ENCODE measurements around the gene DSCAM. TPM values are rescaled to one million over a fixed set of nuclear protein-coding genes. Genes with fewer than 3 reads are reported as not detected.

Gene DSCAM
- total and polyA plus RNA-seq, 2 donors (not counting 1 experiment from before 2014, with no cell fraction given) = under 0.01 to 0.01 TPM

DNA sequence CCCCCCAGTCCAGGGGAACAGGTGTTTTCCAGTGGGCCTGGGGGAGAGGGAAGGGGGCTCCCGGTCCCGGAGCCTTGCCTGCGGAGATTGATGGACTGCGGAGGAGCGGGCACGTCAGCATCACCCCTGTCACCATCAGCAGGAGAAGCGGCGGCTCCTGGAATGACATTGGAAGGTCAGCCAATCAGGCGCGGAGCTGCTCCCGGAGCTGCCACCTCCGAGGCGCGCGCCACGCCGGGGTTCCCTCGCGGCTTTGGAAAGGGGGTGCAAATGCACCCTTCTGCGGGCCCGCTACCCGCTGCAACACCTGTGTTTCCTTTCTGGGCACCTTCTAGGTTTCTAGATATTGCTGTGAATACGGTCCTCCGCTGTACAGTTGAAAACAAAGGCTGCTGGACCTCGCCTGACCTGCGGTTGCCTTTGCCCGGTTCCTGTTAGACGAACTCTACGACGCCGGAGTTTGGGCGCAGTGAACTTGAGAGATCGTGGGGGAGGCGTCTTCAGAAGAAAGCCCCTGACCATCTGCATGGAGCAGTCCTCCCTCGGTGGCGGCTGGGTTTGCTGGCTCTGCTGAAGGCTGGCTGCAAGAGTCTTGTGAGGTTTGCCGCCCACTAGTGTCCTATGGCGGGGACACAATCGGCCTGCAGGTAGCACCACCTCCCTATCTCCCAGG is 5.3 kb downstream of the DSCAM start:
- Histone ChIP-seq H3K27ac (ENCODE audit: insufficient read depth, low read length) (no peak overlapping the region), H3K36me3 (ENCODE audit: control insufficient read depth, insufficient read depth, low read length) (no peaks in the 10 kb centered on the region), H4K20me1 (ENCODE audit: control insufficient read depth, extremely low read depth, insufficient read depth, low read length) (no peaks in the 10 kb centered on the region), H2AFZ (ENCODE audit: low read length) (no peak overlapping the region), H3K27me3 (ENCODE audit: control insufficient read depth, insufficient read depth, low read length) (no peaks in the 10 kb centered on the region), H3K9ac (ENCODE audit: insufficient read depth, low read length) (no peak overlapping the region), H3K9me3 (ENCODE audit: control insufficient read depth, insufficient read depth, low read depth, low read length) (no peaks in the 10 kb centered on the region), H3K4me2 (ENCODE audit: extremely low read depth, insufficient read depth, low read length) (no peak overlapping the region), H3K4me3 (replicated peaks in 1 of 4; ENCODE audit: control extremely low read depth in 1 of 4, insufficient read depth in 1 of 4, low read depth in 3 of 4, low read length in 4 of 4) (peak overlapping the region in 2 of 4 experiments; percentile 6 to 55), H3K4me1 (ENCODE audit: control insufficient read depth, extremely low read depth, insufficient read depth, low read length) (no peaks in the 10 kb centered on the region), H3K79me2 (ENCODE audit: control insufficient read depth, insufficient read depth, low read length) (no peaks in the 10 kb centered on the region)
- no peak for TF ChIP-seq EZH2 (IDR thresholded peaks at IDR 0.05; ENCODE audit: low read length, missing control alignments)
- TF ChIP-seq, protein P1, sequence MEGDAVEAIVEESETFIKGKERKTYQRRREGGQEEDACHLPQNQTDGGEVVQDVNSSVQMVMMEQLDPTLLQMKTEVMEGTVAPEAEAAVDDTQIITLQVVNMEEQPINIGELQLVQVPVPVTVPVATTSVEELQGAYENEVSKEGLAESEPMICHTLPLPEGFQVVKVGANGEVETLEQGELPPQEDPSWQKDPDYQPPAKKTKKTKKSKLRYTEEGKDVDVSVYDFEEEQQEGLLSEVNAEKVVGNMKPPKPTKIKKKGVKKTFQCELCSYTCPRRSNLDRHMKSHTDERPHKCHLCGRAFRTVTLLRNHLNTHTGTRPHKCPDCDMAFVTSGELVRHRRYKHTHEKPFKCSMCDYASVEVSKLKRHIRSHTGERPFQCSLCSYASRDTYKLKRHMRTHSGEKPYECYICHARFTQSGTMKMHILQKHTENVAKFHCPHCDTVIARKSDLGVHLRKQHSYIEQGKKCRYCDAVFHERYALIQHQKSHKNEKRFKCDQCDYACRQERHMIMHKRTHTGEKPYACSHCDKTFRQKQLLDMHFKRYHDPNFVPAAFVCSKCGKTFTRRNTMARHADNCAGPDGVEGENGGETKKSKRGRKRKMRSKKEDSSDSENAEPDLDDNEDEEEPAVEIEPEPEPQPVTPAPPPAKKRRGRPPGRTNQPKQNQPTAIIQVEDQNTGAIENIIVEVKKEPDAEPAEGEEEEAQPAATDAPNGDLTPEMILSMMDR (conservative IDR thresholded peaks at IDR 0.05 in 1 of 2, IDR thresholded peaks at IDR 0.05 in 1 of 2; ENCODE audit: low read depth in 1 of 2, low read length in 2 of 2) = peak in 1 of 2 donors; percentile 38
- DNase-seq (ENCODE audit: low read depth in 2 of 2) = peak in 1 of 2 donors; percentile 40

DNA sequence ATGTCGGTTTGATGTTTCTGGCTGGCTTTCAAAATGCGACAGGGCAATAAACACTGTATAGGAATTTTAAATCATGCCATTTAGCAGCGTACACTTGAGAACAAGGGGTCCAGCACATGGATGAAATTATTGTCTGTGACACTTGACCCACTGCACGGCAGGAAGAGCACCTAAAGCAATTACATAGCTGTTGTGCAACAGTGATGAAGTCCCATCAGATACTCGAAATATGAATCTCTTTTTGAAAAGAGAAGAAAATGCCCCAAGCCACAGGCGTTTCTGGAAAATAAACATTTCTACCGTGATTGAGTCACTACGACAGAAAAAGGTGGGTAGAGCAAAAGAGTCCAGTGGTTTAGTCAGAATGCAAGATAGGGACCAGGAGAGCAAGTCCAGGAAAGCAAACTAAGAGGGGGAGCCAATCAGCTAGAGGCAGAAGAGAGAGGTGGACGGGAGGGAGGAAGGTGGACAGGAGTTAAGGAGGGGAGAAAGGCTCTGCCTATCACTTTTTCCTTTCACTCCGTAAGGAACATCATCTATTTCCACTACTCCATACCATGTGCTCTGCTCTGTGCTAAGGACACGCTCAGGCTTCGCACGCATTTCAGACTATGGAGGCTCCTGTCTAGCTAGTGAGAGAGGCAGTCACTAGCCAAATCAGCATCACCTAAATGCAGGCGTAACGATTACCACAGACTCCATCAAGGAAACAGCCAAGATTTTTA is 6.4 kb downstream of the DSCAM start:
- Histone ChIP-seq H3K27me3 (ENCODE audit: control insufficient read depth, insufficient read depth, low read length) (no peaks in the 10 kb centered on the region), H3K27ac (ENCODE audit: insufficient read depth, low read length) (no peak overlapping the region), H4K20me1 (ENCODE audit: control insufficient read depth, extremely low read depth, insufficient read depth, low read length) (no peaks in the 10 kb centered on the region), H3K4me1 (ENCODE audit: control insufficient read depth, extremely low read depth, insufficient read depth, low read length) (no peaks in the 10 kb centered on the region), H3K36me3 (ENCODE audit: control insufficient read depth, insufficient read depth, low read length) (no peaks in the 10 kb centered on the region), H3K4me3 (replicated peaks in 1 of 4; ENCODE audit: control extremely low read depth in 1 of 4, insufficient read depth in 1 of 4, low read depth in 3 of 4, low read length in 4 of 4) (no peak overlapping the region), H3K9ac (ENCODE audit: insufficient read depth, low read length) (no peak overlapping the region), H3K79me2 (ENCODE audit: control insufficient read depth, insufficient read depth, low read length) (no peaks in the 10 kb centered on the region), H3K9me3 (ENCODE audit: control insufficient read depth, insufficient read depth, low read depth, low read length) (no peaks in the 10 kb centered on the region), H3K4me2 (ENCODE audit: extremely low read depth, insufficient read depth, low read length) (no peak overlapping the region), H2AFZ (ENCODE audit: low read length) (no peak overlapping the region)
- peak in 1 of 2 donors; percentile 33 for DNase-seq (ENCODE audit: low read depth in 2 of 2)
- TF ChIP-seq EZH2 (IDR thresholded peaks at IDR 0.05; ENCODE audit: low read length, missing control alignments) = no peak
- TF ChIP-seq, protein P1 (conservative IDR thresholded peaks at IDR 0.05 in 1 of 2, IDR thresholded peaks at IDR 0.05 in 1 of 2; ENCODE audit: low read depth in 1 of 2, low read length in 2 of 2) = no peak

DNA sequence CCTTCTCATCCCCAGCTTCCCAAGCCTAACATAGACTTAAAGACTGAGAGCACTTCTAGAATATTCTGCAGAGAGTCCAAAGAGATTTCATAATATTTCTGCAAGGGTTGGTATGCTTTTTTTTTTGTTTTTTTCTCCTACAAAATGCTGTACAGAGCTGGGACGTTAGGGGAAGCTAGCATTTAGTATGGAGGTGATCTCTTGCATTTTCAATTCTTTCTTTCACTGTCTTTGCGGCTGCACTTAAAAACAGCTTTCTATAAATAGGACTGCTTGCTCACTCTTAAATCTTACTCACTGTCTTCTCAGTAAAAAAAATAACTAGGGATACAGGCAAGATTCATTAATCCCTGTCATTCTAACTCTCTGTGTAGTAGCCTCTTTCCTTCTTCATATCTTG is 7.4 kb downstream of the DSCAM start:
- no peak overlapping the region for H3K4me2 ChIP-seq (ENCODE audit: extremely low read depth, insufficient read depth, low read length)
- H4K20me1 ChIP-seq (ENCODE audit: control insufficient read depth, extremely low read depth, insufficient read depth, low read length) = no peaks in the 10 kb centered on the region
- peak in 1 of 2 donors; percentile 42 for DNase-seq (ENCODE audit: low read depth in 2 of 2)

More for the DNA sequence above, 7.4 kb downstream of the DSCAM start:
- no peak for TF ChIP-seq EZH2 (IDR thresholded peaks at IDR 0.05; ENCODE audit: low read length, missing control alignments)
- TF ChIP-seq, protein P1 (conservative IDR thresholded peaks at IDR 0.05 in 1 of 2, IDR thresholded peaks at IDR 0.05 in 1 of 2; ENCODE audit: low read depth in 1 of 2, low read length in 2 of 2) = no peak
- H3K27me3 ChIP-seq (ENCODE audit: control insufficient read depth, insufficient read depth, low read length) = no peaks in the 10 kb centered on the region
- no peaks in the 10 kb centered on the region for H3K36me3 ChIP-seq (ENCODE audit: control insufficient read depth, insufficient read depth, low read length)
- H3K9ac ChIP-seq (ENCODE audit: insufficient read depth, low read length) = no peak overlapping the region
- no peak overlapping the region for H3K27ac ChIP-seq (ENCODE audit: insufficient read depth, low read length)
- H3K4me3 ChIP-seq (replicated peaks in 1 of 4; ENCODE audit: control extremely low read depth in 1 of 4, insufficient read depth in 1 of 4, low read depth in 3 of 4, low read length in 4 of 4) = no peak overlapping the region
- no peaks in the 10 kb centered on the region for H3K79me2 ChIP-seq (ENCODE audit: control insufficient read depth, insufficient read depth, low read length)
- no peaks in the 10 kb centered on the region for H3K4me1 ChIP-seq (ENCODE audit: control insufficient read depth, extremely low read depth, insufficient read depth, low read length)
- H2AFZ ChIP-seq (ENCODE audit: low read length) = no peak overlapping the region
- no peaks in the 10 kb centered on the region for H3K9me3 ChIP-seq (ENCODE audit: control insufficient read depth, insufficient read depth, low read depth, low read length)
